Lung (tissue), 12 donors: ENCODE results near the gene SEC16B. TPM values are rescaled to one million over a fixed set of nuclear protein-coding genes. Genes with fewer than 3 reads are reported as not detected.

Source experiments
- ATAC-seq: fragments of 200-7000 bp; cut with Tn5 transposase; one replicate; pipeline ENCODE4 v1.9.1; 2020; ENCODE audit warnings: moderate number of reproducible peaks; ENCODE audit not compliant: insufficient read depth, low FRiP score
- DNase-seq, 3 donors: peaks; one replicate each; pipeline ENCODE4 v3.0.0-alpha.2; 2013 to 2017
- H3K27ac ChIP-seq, 2 donors: one replicate each; pipeline ENCODE4 v1.5.1; 2013; ENCODE audit warnings: mild to moderate bottlenecking in 2 of 2, moderate library complexity in 2 of 2, control low read depth in 1 of 2, inconsistent platforms in 1 of 2, low read depth in 1 of 2, low read length in 1 of 2
- H3K27me3 ChIP-seq, 3 donors: one replicate each; pipeline ENCODE4 v1.5.1; 2013; ENCODE audit warnings: low read length in 2 of 3; ENCODE audit not compliant: control insufficient read depth in 3 of 3, insufficient read depth in 3 of 3
- H3K36me3 ChIP-seq, 4 donors: one replicate each; pipeline ENCODE4 v1.5.1; 2013; ENCODE audit warnings: low read length in 4 of 4, mild to moderate bottlenecking in 1 of 4, moderate library complexity in 1 of 4; ENCODE audit not compliant: control insufficient read depth in 4 of 4, insufficient read depth in 4 of 4
- H3K4me1 ChIP-seq, 5 donors: one replicate each; pipeline ENCODE4 v1.5.1; 2013; ENCODE audit warnings: low read length in 5 of 5, mild to moderate bottlenecking in 2 of 5, moderate library complexity in 1 of 5; ENCODE audit not compliant: control insufficient read depth in 5 of 5, insufficient read depth in 5 of 5
- H3K4me3 ChIP-seq: one replicate; pipeline ENCODE4 v1.5.1; 2013; ENCODE audit warnings: mild to moderate bottlenecking, control low read depth, moderate library complexity
- H3K9ac ChIP-seq, 2 donors: one replicate each; pipeline ENCODE4 v1.5.1; 2013; ENCODE audit warnings: low read length in 2 of 2, control low read depth in 1 of 2; ENCODE audit not compliant: insufficient read depth in 1 of 2
- H3K9me3 ChIP-seq, 4 donors: one replicate each; pipeline ENCODE4 v1.5.1; 2013; ENCODE audit warnings: low read length in 3 of 4, mild to moderate bottlenecking in 1 of 4, moderate library complexity in 1 of 4; ENCODE audit not compliant: control insufficient read depth in 4 of 4, insufficient read depth in 3 of 4
- CTCF ChIP-seq: IDR thresholded peaks from 2 replicates; pipeline ENCODE4 v1.5.1; 2012; ENCODE audit warnings: mild to moderate bottlenecking; ENCODE audit errors: control extremely low read depth, extremely low read depth
- WGBS, 2 donors: extraction: QIAGEN DNeasy Blood & Tissue Kit; methylation state at CpG; one replicate each; pipeline ENCODE4 v1.1.7; 2013; 5-methylcytosine and 5-hydroxymethylcytosine counted together
- polyA plus RNA-seq, 2 donors: library from polyadenylated mRNA; stranded (reverse); fragments of 200-250 nt; gene quantifications; one replicate each; pipeline ENCODE4 v1.2.1, GENCODE V29; 2013
- total RNA-seq, 2 donors: library from RNA; depleted of rRNA in 1 of 2; stranded (reverse); fragments of >200 nt in 1 of 2; gene quantifications; one replicate each; pipeline ENCODE4 v1.2.1, GENCODE V29; 2014 to 2021
- donor health status: control.
- donor health status: control.
- donor health status: Bipolar disorder and iron deficiency.
- donor health status: healthy.
- donor health status: DM: yes; HTN: yes; CAD: no.

The SEC16B gene
- total and polyA plus RNA-seq, 4 donors, result 0.74 to 2.6 (median 1.4) TPM

DNA sequence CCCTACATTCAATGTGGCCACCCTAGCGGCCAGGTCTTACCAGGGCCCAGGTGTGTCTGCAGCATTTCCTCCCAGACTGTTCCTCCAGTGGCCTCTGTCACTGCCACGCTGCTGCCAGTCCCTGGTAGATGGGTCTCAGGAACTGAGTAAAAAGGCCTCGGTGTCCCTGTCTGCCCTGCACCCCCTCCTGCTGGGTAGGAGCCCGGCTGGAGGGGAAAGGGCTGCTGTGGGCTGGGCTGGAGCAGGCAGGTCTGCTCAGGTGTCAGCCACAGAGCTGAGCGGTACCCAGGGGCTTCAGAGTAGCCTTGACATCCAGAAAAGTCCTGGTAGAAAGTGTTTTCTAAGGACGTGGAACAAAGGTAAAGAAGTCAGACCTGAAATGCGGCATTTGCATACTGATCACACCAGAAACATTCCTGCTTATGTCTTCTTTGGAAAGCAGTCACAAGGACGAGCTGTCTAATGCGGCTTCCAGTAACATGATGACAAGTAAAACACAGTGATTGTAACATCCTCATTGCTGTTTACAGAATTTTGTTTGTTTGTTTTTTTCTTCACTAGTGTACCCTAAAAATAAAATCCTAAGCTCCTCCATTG lies 32.6 kb downstream of the SEC16B start:
- TF ChIP-seq CTCF, result no peak
- Histone ChIP-seq H3K9me3 (no peaks in the 10 kb centered on the region), H3K4me3 (no peak overlapping the region), H3K27ac (no peak overlapping the region), H3K27me3 (no peaks in the 10 kb centered on the region), H3K4me1 (peaks cover 0 to 4% (median 0%) of the 10 kb centered on the region in 5 donors), H3K9ac (no peak overlapping the region), H3K36me3 (peaks cover 0 to 19% (median 0%) of the 10 kb centered on the region in 4 donors)
- 78 to 87% methylated on average over 9 of the region's 9 CpGs for WGBS, 2 donors
- DNase-seq (no peak), ATAC-seq (no peak)

DNA sequence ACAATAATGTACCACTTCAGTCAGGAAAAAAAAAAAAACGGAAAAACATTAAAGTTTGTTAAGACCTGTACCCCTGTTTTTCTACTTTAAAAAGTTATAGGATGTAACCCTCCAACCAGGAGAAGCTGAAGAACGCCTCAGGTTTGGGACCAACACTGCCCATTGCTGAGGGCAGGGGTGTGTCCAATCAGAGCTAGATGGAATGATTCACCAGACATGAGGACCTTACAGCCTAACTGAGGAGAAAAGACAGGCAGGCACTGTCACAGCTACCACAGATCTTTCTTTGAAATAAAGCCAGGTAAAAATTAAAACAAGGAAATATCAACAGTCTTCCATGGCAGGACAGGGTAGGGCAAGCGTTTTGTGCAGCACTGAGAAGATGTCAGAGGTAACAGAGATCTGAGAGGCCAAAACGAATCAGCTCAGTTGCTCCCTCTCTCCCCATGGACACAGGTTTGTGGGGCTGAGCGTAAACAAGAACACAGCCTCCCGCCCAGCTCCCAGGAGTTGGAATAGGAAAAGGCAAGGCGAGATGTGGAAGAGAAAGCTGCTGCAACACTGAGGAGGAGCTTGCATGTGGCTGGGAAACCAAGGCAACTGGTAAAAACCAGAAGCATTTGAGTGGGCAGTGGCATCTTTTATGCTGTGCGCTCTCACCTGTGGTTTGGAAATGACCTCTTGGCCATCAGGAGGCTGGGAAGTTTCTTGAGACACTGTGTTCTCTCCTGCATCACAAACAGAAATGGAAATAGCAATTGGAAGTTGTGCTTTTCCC lies 34.0 kb downstream of the SEC16B start:
- H3K36me3 ChIP-seq, result peaks cover 0 to 21% (median 2%) of the 10 kb centered on the region in 4 donors

GRCh38 chr1:177934927-177935326 lies 34.9 kb downstream of the SEC16B start:
- Histone ChIP-seq H3K4me1 (no peaks in the 10 kb centered on the region), H3K4me3 (no peak overlapping the region), H3K36me3 (peaks cover 0 to 19% (median 2%) of the 10 kb centered on the region in 4 donors), H3K27ac (no peak overlapping the region), H3K9me3 (no peaks in the 10 kb centered on the region), H3K9ac (no peak overlapping the region), H3K27me3 (no peaks in the 10 kb centered on the region)
- TF ChIP-seq CTCF, result no peak
- ATAC-seq, result no peak
- WGBS, 2 donors, result 79% methylated on average over 3 of the region's 3 CpGs
- no peak for DNase-seq

More for the DNA sequence above, 34.0 kb downstream of the SEC16B start:
- TF ChIP-seq CTCF, result no peak
- H3K4me1 ChIP-seq, result peaks cover 0 to 4% (median 0%) of the 10 kb centered on the region in 5 donors
- H3K9me3 ChIP-seq, result no peaks in the 10 kb centered on the region
- WGBS, 2 donors, result 88 to 91% methylated on average over 8 of the region's 8 CpGs
- H3K4me3 ChIP-seq, result no peak overlapping the region
- no peaks in the 10 kb centered on the region for H3K27me3 ChIP-seq
- no peak overlapping the region for H3K9ac ChIP-seq
- H3K27ac ChIP-seq, result no peak overlapping the region
- no peak for ATAC-seq
- no peak for DNase-seq
